Measurements from ENCODE around the gene PMAIP1. TPM values are rescaled to one million over a fixed set of nuclear protein-coding genes. Genes with fewer than 3 reads are reported as not detected.

The PMAIP1 gene
- total RNA-seq, 2 experiments from 2014 or later: 92.8 to 98.9 TPM

GRCh38 chr18:59867337-59868104 is 32.3 kb upstream of the PMAIP1 start:
- TF ChIP-seq CTCF (IDR thresholded peaks at IDR 0.05): no peak
- Mint-ChIP-seq H3K27me3 (no peaks in the 10 kb centered on the region), H3K27ac (no peak overlapping the region), H3K4me1 (ENCODE audit: low read depth) (no peaks in the 10 kb centered on the region), H3K9me3 (no peaks in the 10 kb centered on the region), H3K36me3 (ENCODE audit: low read depth) (no peaks in the 10 kb centered on the region), H3K4me3 (no peak overlapping the region)
- CTCF ChIA-PET: no interaction called here
- POLR2A ChIA-PET: interaction anchor here (0.6 kb wide), 1 partner anchor 101 kb away, joined by 3 read pairs; no protein-coding TSS in a partner anchor
- DNase-seq: no peak
- intact Hi-C loops (cut with micrococcal nuclease): no loop called here
- no peak for ATAC-seq

- Mint-ChIP-seq H3K4me1 (ENCODE audit: low read depth) (peaks cover under 1% of the 10 kb centered on the region), H3K4me3 (no peak overlapping the region), H3K27ac (no peak overlapping the region), H3K9me3 (no peaks in the 10 kb centered on the region), H3K36me3 (ENCODE audit: low read depth) (no peaks in the 10 kb centered on the region), H3K27me3 (peaks cover 2% of the 10 kb centered on the region)
- ChIA-PET CTCF (no interaction called here), POLR2A (no interaction called here)
- no peak for DNase-seq
- intact Hi-C loops (cut with micrococcal nuclease): no loop called here
- no peak for TF ChIP-seq CTCF (IDR thresholded peaks at IDR 0.05)
- no peak for ATAC-seq
These were observed 29.1 kb upstream of the PMAIP1 start for GRCh38 chr18:59870623-59871130.

GRCh38 chr18:59871711-59872362 is 28.0 kb upstream of the PMAIP1 start:
- no peak for ATAC-seq
- ChIA-PET CTCF (no interaction called here), POLR2A (interaction anchor here (0.8 kb wide), 1 partner anchor 14 kb away, joined by 8 read pairs; no protein-coding TSS in a partner anchor)
- no peak overlapping the region for H3K27ac Mint-ChIP-seq
- H3K27me3 Mint-ChIP-seq: peaks cover 2% of the 10 kb centered on the region
- no peaks in the 10 kb centered on the region for H3K36me3 Mint-ChIP-seq (ENCODE audit: low read depth)
- peaks cover 8% of the 10 kb centered on the region for H3K4me1 Mint-ChIP-seq (ENCODE audit: low read depth)
- H3K9me3 Mint-ChIP-seq: no peaks in the 10 kb centered on the region
- intact Hi-C loops (cut with micrococcal nuclease): no loop called here
- DNase-seq: no peak
- no peak for TF ChIP-seq CTCF (IDR thresholded peaks at IDR 0.05)
- no peak overlapping the region for H3K4me3 Mint-ChIP-seq

GRCh38 chr18:59873641-59874040 is 26.2 kb upstream of the PMAIP1 start:
- Mint-ChIP-seq H3K27me3 (peaks cover 2% of the 10 kb centered on the region), H3K4me3 (no peak overlapping the region), H3K4me1 (ENCODE audit: low read depth) (peaks cover 11% of the 10 kb centered on the region), H3K9me3 (no peaks in the 10 kb centered on the region), H3K27ac (no peak overlapping the region), H3K36me3 (ENCODE audit: low read depth) (no peaks in the 10 kb centered on the region)
- no peak for DNase-seq
- POLR2A ChIA-PET: interaction anchor here (1.0 to 1.5 kb wide), 2 partner anchors 10 to 25 kb away, joined by 4 to 5 read pairs; partner anchors contain the start of gene PMAIP1
- intact Hi-C loops (cut with micrococcal nuclease): no loop called here
- CTCF ChIA-PET: no interaction called here
- no peak for ATAC-seq
- TF ChIP-seq CTCF (IDR thresholded peaks at IDR 0.05): no peak

- DNase-seq: no peak
- CTCF ChIA-PET: no interaction called here
- Mint-ChIP-seq H3K27me3 (peaks cover 2% of the 10 kb centered on the region), H3K4me1 (ENCODE audit: low read depth) (peaks cover 13% of the 10 kb centered on the region), H3K9me3 (no peaks in the 10 kb centered on the region), H3K36me3 (ENCODE audit: low read depth) (no peaks in the 10 kb centered on the region), H3K4me3 (no peak overlapping the region), H3K27ac (no peak overlapping the region)
- ATAC-seq: no peak
- intact Hi-C loops (cut with micrococcal nuclease): no loop called here
- no peak for TF ChIP-seq CTCF (IDR thresholded peaks at IDR 0.05)
- POLR2A ChIA-PET: interaction anchor here (1.0 to 1.5 kb wide), 3 partner anchors 9 to 25 kb away, joined by 3 to 5 read pairs (median 4); partner anchors contain the start of gene PMAIP1
These were observed 25.6 kb upstream of the PMAIP1 start for GRCh38 chr18:59874166-59874565.
